ENCODE data around the gene SPTBN1.

GRCh38 chr2:54557211-54557600, 101.1 kb downstream of the SPTBN1 start:
- TF ChIP-seq LEF1 (IDR thresholded peaks at IDR 0.05; ENCODE audit: borderline replicate concordance) (no peak), TARDBP (IDR thresholded peaks at IDR 0.05) (no peak), SUZ12 (IDR thresholded peaks at IDR 0.05) (no peak), FOXM1 (IDR thresholded peaks at IDR 0.05; ENCODE audit: borderline replicate concordance) (no peak), ELF4 (IDR thresholded peaks at IDR 0.05) (no peak), L3MBTL2 (conservative IDR thresholded peaks at IDR 0.05) (no peak), ARNT (IDR thresholded peaks at IDR 0.05) (no peak), CTBP1 (IDR thresholded peaks at IDR 0.05; ENCODE audit: borderline replicate concordance) (no peak), BHLHE40 (IDR thresholded peaks at IDR 0.05; ENCODE audit: borderline replicate concordance) (no peak)

Measured in HEK293T (cell line).